A549 (cell line): ENCODE measurements around the gene SLC2A2. TPM values are rescaled to one million over a fixed set of nuclear protein-coding genes. Genes with fewer than 3 reads are reported as not detected.
A peak's percentile ranks its signal among the peaks of the same experiment; 100 is the strongest.

Experiments used
- ATAC-seq, 2 experiments: fragments of 200-7000 bp in 1 of 2; fragments of >200 bp in 1 of 2; cut with Nextera tagmentation in 1 of 2; cut with Tn5 transposase in 1 of 2; 3 replicates each; pipeline versions ENCODE4 v1.8.0 to v1.9.1; 2018 to 2020; ENCODE audit warnings: mild to moderate bottlenecking in 1 of 2, moderate library complexity in 1 of 2
- CTCF ChIA-PET: fragments of 300-600 bp; sonication (Branson Sonifier 250); formaldehyde crosslinking; extraction: SDS; loops from one replicate; lab custom pipeline; 2021; ENCODE audit warnings: antibody characterized with exemption, inconsistent platforms; lab: Yijun Ruan, JAX
- POLR2A ChIA-PET: fragments of 350-600 bp; formaldehyde crosslinking; extraction: SDS; loops from one replicate; lab custom pipeline; 2021; ENCODE audit warnings: antibody characterized with exemption, inconsistent platforms; lab: Yijun Ruan, JAX
- DNase-seq, 2 experiments: peaks; one replicate each; pipeline versions ENCODE4 v3.0.0 to v3.0.0-alpha.2; 2011 to 2016; ENCODE audit warnings: low read depth in 1 of 2, low spot score in 1 of 2
- FAIRE-seq: peaks from 2 replicates; lab custom pipeline; 2011; peaks lifted over from hg19 to GRCh38; lab: Jason Lieb, UNC
- H3K27ac ChIP-seq, 2 experiments: fragments of >200 bp; sonication (Bioruptor Twin); formaldehyde crosslinking; 3 replicates each; pipeline ENCODE4 v1.5.1; 2016 to 2017
- H3K4me1 ChIP-seq: fragments of >200 bp; sonication (Bioruptor Twin); formaldehyde crosslinking; 3 replicates; pipeline ENCODE4 v1.6.1; 2016
- H3K4me2 ChIP-seq: fragments of >200 bp; sonication (Bioruptor Twin); formaldehyde crosslinking; 3 replicates; pipeline ENCODE4 v1.6.1; 2016
- H3K4me3 ChIP-seq: fragments of >200 bp; sonication (Bioruptor Twin); formaldehyde crosslinking; 3 replicates; pipeline ENCODE4 v1.5.1; 2016
- H3K9me3 ChIP-seq: fragments of >200 bp; sonication (Bioruptor Twin); formaldehyde crosslinking; 3 replicates; pipeline ENCODE4 v1.6.1; 2016
- ATOH8 ChIP-seq: fragments of 250-450 bp; sonication (Bioruptor Pico); IDR thresholded peaks from 2 replicates; pipeline ENCODE4 v1.5.0; 2020; ENCODE audit warnings: low read depth, mild to moderate bottlenecking, moderate library complexity
- CBX2 ChIP-seq: fragments of 200-600 bp; sonication (generic); IDR thresholded peaks from 2 replicates; pipeline ENCODE4 v1.6.1; 2016; ENCODE audit warnings: low read depth, mild to moderate bottlenecking, borderline replicate concordance
- CEBPB ChIP-seq, 2 experiments: fragments of >200 bp in 1 of 2; sonication (Bioruptor Twin) in 1 of 2; formaldehyde crosslinking in 1 of 2; IDR thresholded peaks; 2 replicates each; pipeline ENCODE4 v1.6.1; 2012 to 2016
- CTCF ChIP-seq: fragments of >200 bp; sonication (Bioruptor Twin); formaldehyde crosslinking; IDR thresholded peaks from 3 replicates; pipeline ENCODE4 v1.5.1; 2016
- E2F6 ChIP-seq: IDR thresholded peaks from 2 replicates; pipeline ENCODE4 v1.6.1; 2012; ENCODE audit warnings: low read depth, borderline replicate concordance
- ELK1 ChIP-seq: fragments of 150-350 bp; IDR thresholded peaks from 2 replicates; pipeline ENCODE4 v1.6.1; 2014; ENCODE audit warnings: low read depth, mild to moderate bottlenecking, low read length
- EP300 ChIP-seq, 2 experiments: fragments of >200 bp; sonication (Bioruptor Twin); formaldehyde crosslinking; IDR thresholded peaks; 2 replicates in 1 of 2; 3 replicates in 1 of 2; pipeline ENCODE4 v1.6.1; 2016 to 2017
- FOSL2 ChIP-seq, 2 experiments: fragments of 450-650 bp in 1 of 2; fragments of >200 bp in 1 of 2; sonication (Bioruptor Twin) in 1 of 2; formaldehyde crosslinking; IDR thresholded peaks; 2 replicates each; pipeline versions ENCODE4 v1.5.0 to v1.6.1; 2016 to 2020; ENCODE audit warnings: mild to moderate bottlenecking in 1 of 2, moderate library complexity in 1 of 2
- GATA3 ChIP-seq: IDR thresholded peaks from 2 replicates; pipeline ENCODE4 v1.6.1; 2012; ENCODE audit warnings: borderline replicate concordance
- HES2 ChIP-seq: fragments of >200 bp; sonication (Bioruptor Twin); formaldehyde crosslinking; IDR thresholded peaks from 2 replicates; pipeline ENCODE4 v1.6.1; 2016
- HEYL ChIP-seq: fragments of 250-450 bp; sonication (Bioruptor Pico); IDR thresholded peaks from 2 replicates; pipeline ENCODE4 v1.8.0; 2021; ENCODE audit warnings: mild to moderate bottlenecking, moderate library complexity
- HMGXB4 ChIP-seq: fragments of 250-450 bp; sonication (Bioruptor Pico); IDR thresholded peaks from 2 replicates; pipeline ENCODE4 v1.5.0; 2021; ENCODE audit warnings: mild to moderate bottlenecking, moderate library complexity, borderline replicate concordance
- JUNB ChIP-seq: fragments of >200 bp; sonication (Bioruptor Twin); formaldehyde crosslinking; IDR thresholded peaks from 2 replicates; pipeline ENCODE4 v1.6.1; 2016
- KDM5A ChIP-seq: fragments of 200-600 bp; sonication (generic); IDR thresholded peaks from 2 replicates; pipeline ENCODE4 v1.6.1; 2016; ENCODE audit warnings: antibody characterized with exemption, mild to moderate bottlenecking
- MAZ ChIP-seq: fragments of 150-350 bp; IDR thresholded peaks from 2 replicates; pipeline ENCODE4 v1.6.1; 2014; ENCODE audit warnings: antibody characterized with exemption, low read depth, low read length, borderline replicate concordance
- MYC ChIP-seq: IDR thresholded peaks from 2 replicates; pipeline ENCODE4 v1.6.1; 2012; ENCODE audit warnings: mild to moderate bottlenecking, inconsistent platforms, low read length, improper control_type of control experiment, borderline replicate concordance
- PHF8 ChIP-seq: fragments of 200-600 bp; sonication (generic); IDR thresholded peaks from 2 replicates; pipeline ENCODE4 v1.6.1; 2016; ENCODE audit warnings: low read depth, mild to moderate bottlenecking, antibody characterized with exemption, moderate library complexity, borderline replicate concordance
- POLR2AphosphoS2 ChIP-seq: conservative IDR thresholded peaks from 2 replicates; pipeline ENCODE4 v1.6.1; 2012; ENCODE audit warnings: low read length, improper control_type of control experiment, inconsistent platforms
- RCOR1 ChIP-seq: fragments of 150-350 bp; IDR thresholded peaks from 2 replicates; pipeline ENCODE4 v1.6.1; 2014; ENCODE audit warnings: antibody characterized with exemption, low read length, low read depth
- RNF2 ChIP-seq: fragments of 200-600 bp; sonication (generic); IDR thresholded peaks from 2 replicates; pipeline ENCODE4 v1.6.1; 2016; ENCODE audit warnings: low read depth, mild to moderate bottlenecking, antibody characterized with exemption, moderate library complexity, borderline replicate concordance
- SMC3 ChIP-seq: fragments of >200 bp; sonication (Bioruptor Twin); formaldehyde crosslinking; IDR thresholded peaks from 3 replicates; pipeline ENCODE4 v1.6.1; 2018; ENCODE audit warnings: inconsistent platforms
- USF2 ChIP-seq: fragments of 450-650 bp; IDR thresholded peaks from 2 replicates; pipeline ENCODE4 v1.6.1; 2014; ENCODE audit warnings: antibody characterized with exemption
- WGBS: methylation state at CpG from one replicate; pipeline ENCODE4 v1.1.6; 2017; ENCODE audit errors: missing lambda C conversion rate; 5-methylcytosine and 5-hydroxymethylcytosine counted together
- polyA plus RNA-seq, 4 experiments: library from polyadenylated mRNA; depleted of rRNA in 3 of 4; stranded (reverse); fragments of >200 nt; fragmentation: RNase III in 1 of 4; extraction: RNeasy Plus Mini Kit Qiagen cat#74134 plus additional on column Dnase treatment in 1 of 4; gene quantifications; 2 replicates in 3 of 4; 3 replicates in 1 of 4; pipeline ENCODE4 v1.2.3, GENCODE V29; 2011 to 2017

SLC2A2 gene
- polyA plus RNA-seq, 2 of the 4 experiments (the other 2 are of a cell fraction) = not detected

GRCh38 chr3:171013822-171014748 lies 12.4 kb downstream of the SLC2A2 start:
- 61% methylated on average over 5 of the region's 5 CpGs for WGBS

More at GRCh38 chr3:171013822-171014748, 12.4 kb downstream of the SLC2A2 start:
- no peak overlapping the region for H3K4me3 ChIP-seq
- H3K9me3 ChIP-seq = no peaks in the 10 kb centered on the region
- peak overlapping the region; percentile 51 for H3K4me2 ChIP-seq
- no peak overlapping the region; a peak in 1 of 6 replicates for H3K27ac ChIP-seq
- POLR2A ChIA-PET = no interaction called here
- H3K4me1 ChIP-seq = peaks cover 10% of the 10 kb centered on the region; the same call in 2 of the 3 replicates
- no peak for DNase-seq
- CTCF ChIA-PET = interaction anchor here (0.8 to 1.0 kb wide), 2 partner anchors 9 to 52 kb away, joined by 3 read pairs; no protein-coding TSS in a partner anchor
- TF ChIP-seq ATOH8 (CRISPR knock-in tag) (no peak), CEBPB (IDR thresholded peaks at IDR 0.05) (0 out of 4 replicates have a peak, but pooled peaks of 1 of the 2 experiments have one; percentile 5), PHF8 (no peak), POLR2AphosphoS2 (no peak), MAZ (no peak), ELK1 (no peak), RNF2 (no peak), CBX2 (no peak), JUNB (no peak), SMC3 (no peak), E2F6 (no peak), EP300 (IDR thresholded peaks at IDR 0.05) (0 out of 5 replicates have a peak, but pooled peaks of 1 of the 2 experiments have one; percentile 20), KDM5A (no peak), HMGXB4 (CRISPR knock-in tag) (no peak), CTCF (no peak), MYC (no peak), RCOR1 (no peak), USF2 (no peak), HES2 (no peak), GATA3 (peak; percentile 49), HEYL (CRISPR knock-in tag) (no peak), FOSL2 (IDR thresholded peaks at IDR 0.05) (no peak), FOSL2 (CRISPR knock-in tag; IDR thresholded peaks at IDR 0.05) (no peak)
- ATAC-seq = no peak
- no peak for FAIRE-seq
